OCI-LY7 (cell line): ENCODE data around the gene CGB5.

Source experiments
- CTCF ChIP-seq: fragments of 200-600 bp; sonication (generic); conservative IDR thresholded peaks from 2 replicates; pipeline ENCODE4 v1.5.1; 2014; ENCODE audit warnings: mild to moderate bottlenecking, antibody characterized with exemption, low read length, moderate library complexity, mixed read lengths
- EZH2phosphoT487 ChIP-seq: fragments of 200-600 bp; sonication (generic); IDR thresholded peaks from 2 replicates; pipeline ENCODE4 v1.6.1; 2018; ENCODE audit warnings: low read depth, borderline replicate concordance, mild to moderate bottlenecking, mixed run types, antibody characterized with exemption, low read length, moderate library complexity, mixed read lengths

- TF ChIP-seq CTCF: no peak
- no peak for TF ChIP-seq EZH2phosphoT487
Observed at GRCh38 chr19:49010453-49010852, 33.2 kb upstream of the CGB5 start.
